Stimulated activated CD4-positive, alpha-beta T cell treated with anti-CD3 and anti-CD28 coated beads, Interleukin-4, amount 100 ng/mL, for 4 hours (primary cell): ENCODE data around the gene CTRB1.
"Not testable (repeated sequence)": the region's sequence is repeated elsewhere in the genome, so short reads cannot be mapped to it uniquely, and the experiment has no call there.

ENCODE experiments used
- DNase-seq, 2 experiments: peaks; one replicate each; pipeline ENCODE4 v3.0.0-alpha.2; 2020

CTRB1 gene

DNA sequence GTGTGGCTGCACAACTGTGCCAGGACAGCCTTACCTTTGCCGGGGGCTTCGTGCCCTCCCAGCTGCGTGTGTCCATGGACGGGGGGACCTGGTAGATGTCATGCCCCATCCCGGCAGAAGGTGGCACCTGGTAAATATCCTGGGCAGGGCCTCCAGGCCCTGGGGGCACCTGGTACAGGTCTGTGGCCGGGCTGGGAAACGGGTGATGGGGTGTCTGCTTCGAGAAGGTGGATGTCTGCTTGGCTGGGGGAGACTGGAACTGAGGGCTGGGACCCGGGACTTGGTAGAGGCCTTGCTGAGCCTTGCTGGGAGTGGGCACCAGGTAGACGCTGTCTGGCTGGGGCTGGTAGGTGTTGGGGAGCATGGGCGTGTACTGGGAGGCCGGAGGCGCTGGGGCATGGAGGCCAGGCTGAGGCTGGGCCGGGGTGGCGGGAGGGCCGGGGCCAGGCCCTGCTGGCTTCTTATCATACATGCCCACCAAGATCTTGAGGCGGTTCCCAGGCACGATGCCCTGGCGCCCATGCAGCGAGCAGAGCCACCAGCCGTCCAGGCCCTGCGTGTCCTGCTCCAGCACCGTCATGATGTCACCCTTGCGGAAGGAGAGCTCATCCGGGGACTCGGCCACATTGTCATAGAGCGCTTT lies 23.8 kb downstream of the CTRB1 start:
- DNase-seq = not testable (repeated sequence)

DNA sequence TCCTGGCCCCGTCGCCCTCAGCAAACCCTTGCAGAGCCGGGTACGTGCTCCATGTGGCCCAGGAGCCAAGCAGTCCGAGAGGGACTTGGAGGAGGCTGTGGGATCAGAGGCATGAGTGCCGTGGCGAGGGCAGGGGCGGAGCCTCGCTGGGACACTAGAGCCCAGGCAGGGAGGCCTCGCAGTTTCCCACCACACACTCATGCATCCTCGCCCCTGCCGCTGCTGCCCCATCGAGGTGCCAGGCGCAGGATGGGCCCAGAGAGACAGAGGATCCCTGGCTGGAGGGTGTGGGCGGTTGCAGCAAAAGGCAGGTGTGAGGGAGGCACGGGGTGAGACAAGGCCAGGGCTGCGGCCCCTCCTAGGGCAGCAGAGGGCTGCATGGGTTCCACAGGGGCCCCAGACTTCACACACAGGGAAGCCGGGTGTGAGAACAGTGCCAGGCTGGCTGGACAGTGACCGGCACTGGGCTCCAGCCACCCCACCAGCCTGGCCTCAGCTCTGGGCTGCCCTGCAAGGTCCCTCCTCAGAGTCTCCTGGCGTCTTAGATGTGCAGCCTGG lies 25.0 kb downstream of the CTRB1 start:
- no peak for DNase-seq

DNA sequence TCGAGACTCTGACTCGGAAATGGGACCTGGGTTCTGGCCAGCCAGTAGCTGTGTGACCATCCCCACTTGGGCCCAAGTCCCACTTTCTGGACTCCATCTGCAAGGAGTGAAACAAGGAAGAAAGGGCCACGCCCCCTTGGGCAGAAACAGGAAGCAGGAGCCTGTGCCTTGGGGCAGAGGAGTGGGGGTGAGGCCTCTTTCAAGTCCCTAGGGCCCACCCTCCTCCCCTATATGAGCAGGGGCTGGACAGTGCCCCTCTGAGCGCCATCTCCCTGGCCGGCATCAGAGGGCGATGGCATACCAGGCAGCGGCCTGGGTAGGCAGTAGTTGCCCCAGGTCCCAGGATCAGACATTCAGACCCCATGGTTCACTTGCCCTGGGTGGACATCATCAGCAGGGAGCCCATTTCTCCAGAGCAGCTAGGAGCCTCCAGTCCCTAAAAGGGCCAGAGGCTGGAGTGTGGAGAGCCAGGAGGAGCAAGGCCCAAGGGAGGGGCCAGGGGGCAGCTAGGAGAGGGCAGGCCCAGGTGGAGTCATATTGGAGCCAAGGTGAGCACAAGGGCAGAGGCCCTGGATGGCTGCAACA lies 25.5 kb downstream of the CTRB1 start:
- DNase-seq = no peak

DNA sequence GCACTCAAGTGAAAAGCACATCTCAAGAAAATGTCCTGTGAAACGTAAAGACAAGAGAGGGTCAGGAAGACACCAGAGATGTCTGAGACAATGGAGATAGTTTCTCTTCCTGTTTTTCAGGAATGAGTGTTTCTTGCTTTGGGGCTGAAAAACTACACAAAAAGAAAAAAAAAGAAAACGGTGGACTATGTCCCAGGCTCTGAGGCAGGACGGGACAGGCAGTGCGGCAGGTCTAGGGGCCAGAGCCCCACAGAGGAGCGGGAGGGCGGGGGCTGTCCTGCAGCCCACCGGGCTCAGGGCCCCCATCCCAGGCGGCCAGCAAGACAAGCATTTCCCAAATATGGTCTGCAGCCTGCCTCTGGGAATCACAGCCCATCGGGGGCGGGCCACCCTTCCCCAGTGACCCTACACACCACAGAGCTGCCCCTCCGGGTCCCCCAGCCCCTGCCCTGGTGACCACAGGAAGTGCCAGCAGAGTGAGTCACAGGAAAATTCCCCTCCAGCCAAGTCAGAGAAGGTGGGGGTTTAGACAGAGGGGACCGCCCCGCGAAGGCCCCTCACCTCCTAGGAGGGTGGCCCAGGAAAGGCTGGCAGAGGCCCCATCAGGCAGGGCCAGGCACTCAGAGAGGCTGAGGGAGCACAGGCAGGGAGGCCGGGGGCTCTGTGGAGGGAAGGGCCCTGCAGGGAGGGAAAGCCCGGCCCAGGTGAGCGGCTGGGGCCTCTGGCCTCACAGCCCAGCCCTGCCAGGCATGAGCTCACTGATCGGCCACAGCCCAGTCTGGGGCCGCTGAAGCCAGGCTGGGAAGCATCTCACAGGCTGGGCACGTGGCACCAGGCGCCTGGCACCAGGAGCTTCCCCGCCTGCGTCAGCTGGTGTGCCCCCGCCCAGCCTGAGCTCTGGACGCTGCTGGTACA lies 26.3 kb downstream of the CTRB1 start:
- no peak for DNase-seq

DNA sequence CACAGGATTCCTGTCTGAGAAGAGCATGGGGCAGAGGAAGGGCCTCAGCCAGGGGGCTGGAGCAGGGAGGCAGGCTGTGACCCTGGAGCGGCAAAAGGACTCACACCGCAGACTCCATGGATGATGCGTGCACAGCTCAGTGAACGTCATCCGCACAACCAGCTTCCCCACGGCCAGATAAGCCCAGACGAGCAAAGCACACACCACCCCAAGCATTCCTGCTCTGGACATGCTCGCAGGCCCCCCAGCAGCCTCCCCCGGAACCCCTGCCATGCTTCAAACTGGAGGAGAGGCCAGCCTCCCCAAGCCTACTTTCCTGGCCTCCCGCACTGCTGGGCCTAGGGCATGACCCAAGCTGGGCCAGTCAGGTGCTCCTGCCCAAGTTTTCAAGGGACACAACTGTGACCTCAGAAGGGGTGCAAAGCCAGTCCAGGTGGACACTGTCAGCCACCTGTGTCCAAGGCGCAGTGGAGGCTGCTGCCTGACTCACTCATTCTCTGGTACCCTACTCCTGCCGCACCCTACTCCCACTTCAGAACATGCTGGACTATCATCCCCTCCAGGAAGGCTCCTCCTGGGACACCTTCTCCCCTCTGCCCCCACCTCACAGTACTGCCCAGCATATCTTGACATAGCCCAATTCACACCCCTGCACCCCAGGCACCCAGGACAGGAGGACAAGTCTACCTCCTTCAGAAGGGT lies 27.9 kb downstream of the CTRB1 start:
- DNase-seq = no peak

DNA sequence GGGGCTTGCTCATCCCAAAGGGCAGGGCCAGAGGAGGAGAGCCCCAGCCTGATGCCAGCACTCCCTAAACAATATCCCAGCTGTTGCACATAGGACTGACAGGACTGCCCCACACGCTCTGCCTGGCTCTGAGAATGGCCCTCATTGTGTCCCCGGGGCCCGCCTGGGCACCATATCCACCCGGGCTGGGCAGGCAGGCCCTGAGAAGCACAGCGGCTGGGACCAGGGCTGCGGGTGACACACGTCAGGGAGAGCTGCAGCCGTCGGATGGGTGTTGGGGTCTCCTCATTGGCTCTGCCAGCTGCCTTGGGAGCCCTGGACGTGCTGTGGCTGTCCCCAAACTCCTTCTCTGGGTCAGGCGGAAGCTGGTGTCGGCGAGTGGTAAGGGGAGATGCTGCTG lies 28.5 kb downstream of the CTRB1 start:
- DNase-seq = no peak

DNA sequence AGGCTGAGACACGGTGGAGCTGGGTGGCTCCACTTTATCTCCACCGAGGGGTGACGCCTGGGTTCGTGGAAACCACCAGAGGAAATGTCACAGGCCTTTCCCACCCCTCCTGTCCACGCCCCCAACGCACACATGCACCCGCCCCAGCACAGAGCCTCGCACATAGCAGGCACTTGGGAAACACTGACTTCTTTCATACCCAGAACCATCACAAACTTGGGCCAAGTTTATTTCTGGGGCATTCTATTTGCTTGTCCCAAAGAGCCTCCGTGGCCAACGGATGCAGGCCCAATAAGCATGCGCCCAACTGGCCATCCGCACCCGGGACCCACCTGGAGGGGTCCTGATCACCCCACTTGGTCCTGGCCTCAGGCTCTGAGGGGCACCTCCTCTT lies 29.4 kb downstream of the CTRB1 start:
- DNase-seq = no peak

DNA sequence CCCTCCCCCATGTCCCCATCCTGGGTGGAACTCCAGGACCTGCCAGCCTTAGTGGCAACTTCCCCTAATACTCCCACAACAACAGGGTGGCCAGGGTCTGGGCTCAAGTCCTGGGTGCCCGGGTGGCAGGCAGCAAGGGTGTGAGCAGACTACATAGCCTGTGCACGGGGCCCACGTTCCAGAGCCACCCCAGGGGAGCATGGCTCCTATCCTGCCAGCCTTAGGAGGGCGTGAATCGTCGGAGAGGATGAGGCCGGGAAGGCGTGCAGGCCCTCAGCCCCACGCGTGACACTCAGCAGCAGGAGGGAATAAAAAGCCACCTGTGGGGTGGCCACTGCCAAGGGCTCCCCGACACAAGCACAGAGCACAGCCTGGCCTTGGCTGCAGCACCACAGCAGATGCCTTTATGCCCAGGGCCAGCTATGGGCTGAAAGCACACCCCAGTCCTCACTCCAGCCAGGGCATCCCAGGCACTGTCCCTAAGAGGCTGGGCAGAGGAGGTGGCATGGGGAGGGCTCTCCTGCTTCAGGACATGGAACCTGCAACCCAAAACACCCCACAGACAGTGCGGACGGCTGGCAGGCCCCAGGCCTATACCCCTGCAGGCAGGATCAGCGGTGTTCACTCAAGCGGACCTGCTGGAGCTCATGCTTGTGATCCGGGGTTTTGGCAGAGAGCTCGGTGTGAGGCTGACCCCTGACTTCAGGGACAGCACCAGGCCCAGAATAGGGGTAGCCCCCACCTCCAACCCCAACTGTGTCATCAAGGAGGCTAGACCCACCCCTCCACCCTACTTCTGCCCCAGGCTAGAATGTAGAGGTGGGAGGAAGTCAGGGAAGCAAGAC lies 30.0 kb downstream of the CTRB1 start:
- no peak for DNase-seq

DNA sequence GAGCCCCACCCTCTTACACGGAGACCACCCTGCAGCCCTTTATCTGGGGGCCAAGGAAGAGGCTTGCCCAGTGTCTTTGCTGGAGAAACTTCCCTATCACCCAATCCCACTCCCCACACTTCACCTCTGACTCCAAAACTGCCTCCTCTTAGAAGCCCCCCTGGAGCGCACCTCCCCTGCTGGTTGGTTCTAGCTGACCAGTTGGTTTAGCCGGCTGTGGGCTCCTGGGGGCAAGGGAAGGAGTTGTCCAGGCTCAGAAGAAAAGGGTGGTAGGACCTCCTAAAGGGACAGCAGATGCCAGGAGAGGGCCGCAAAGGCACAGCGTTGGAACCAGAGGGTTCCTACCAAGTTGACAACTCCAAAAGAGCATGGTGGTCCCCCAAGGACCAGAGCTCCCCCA lies 30.7 kb downstream of the CTRB1 start:
- DNase-seq = no peak

DNA sequence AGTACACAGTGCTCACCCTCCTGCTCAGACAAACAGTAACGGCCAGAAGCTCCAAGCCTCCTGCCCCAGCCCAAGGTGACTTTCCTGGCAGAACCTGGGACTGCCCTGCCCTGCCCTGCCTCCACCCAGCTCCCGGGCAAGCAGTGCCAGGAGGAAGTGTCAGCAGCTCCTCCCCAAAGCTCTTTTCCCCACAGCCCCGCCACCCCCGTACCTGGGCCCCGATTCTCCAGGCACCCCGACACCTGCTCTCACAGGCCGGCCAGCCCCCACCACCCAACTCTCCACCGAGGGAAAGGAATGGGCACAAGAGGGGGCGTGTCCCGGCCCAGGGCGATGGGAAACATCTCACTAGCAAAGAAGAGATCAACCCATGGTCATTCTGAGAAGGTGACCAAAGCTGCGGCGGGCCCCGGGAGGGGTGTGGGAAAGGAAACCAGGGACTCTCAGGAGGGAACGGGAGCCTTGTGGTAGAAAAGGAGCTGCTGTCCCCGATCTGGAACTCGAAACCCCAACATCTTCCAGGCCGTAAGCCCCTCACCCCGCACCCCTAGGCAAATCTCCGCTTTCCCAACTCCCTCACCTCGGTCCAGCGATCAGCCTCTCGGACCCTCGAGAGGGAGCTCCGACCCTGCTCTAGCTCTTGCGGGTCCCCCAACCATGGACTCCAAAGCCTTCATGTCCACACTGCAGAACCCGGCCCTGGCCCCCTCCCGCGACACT lies 31.5 kb downstream of the CTRB1 start:
- DNase-seq = no peak

DNA sequence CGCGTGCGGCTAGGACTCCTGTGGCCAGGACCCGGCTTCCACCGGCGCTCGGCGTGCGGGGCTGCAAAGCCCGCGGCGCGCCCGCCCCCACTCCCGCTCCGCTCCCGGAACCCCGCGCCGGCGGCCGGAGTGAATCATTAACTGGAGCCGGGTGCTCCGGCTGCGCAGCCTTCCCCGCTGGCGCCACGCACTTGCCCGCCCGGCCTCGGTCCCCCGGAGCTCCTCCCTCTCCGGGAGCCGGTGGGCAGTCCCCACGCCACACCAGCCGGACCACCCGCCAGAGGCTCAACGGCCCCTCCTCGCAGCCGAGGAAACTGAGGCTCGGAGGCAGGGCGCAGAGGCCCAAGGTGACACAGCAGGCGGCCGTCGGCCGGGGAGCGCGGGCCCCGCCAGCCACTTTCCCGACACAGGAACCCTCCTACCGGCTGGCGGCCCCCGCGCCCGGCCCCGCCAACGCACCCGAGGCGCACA lies 32.1 kb downstream of the CTRB1 start:
- DNase-seq = peak in 1 of 2 experiments; percentile 20

DNA sequence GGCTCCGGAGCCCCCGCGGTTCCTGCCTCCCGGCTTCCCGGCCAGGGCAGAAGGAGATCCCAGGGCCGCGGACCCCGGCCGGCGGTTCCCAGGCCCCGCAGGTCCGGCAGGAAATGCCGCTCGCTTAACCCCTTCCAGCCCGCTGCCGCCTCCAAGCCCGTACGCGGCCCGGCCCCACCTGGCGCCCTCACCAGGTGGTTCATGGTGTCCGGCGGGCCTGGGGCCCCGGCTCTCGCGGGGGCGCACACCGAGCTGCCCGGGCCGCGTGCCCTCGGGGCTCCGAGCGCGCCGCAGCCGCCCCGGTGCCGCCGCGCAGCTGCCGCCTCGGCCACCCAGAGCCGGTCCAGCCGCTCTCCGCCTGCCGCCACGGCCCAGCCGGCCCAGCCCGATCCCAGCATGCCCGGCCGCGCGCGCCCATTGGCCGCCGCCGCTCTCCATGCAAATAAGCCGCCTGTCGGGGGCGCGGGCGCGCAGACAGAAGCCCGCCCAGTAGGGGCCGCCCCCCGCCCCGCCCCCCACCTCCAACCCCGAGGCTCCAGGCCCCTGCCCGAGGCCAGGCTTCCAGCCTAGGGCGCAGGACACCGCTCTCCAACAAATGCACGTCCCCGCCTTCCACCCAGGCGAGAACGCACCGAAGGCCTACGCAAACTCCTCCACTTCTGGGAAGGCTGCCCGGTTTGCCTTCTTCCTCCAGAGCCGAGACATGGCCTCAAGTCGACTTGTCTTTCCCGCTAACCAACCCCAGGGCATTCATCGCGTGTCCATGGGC lies 32.7 kb downstream of the CTRB1 start, which contains the start of gene BCAR1:
TSS of gene BCAR1 (minus strand) at position 345 of the 769 bp plus-strand sequence. CDS start at position 203, 142 bp downstream.
- DNase-seq = peak in 1 of 2 experiments; percentile 40

DNA sequence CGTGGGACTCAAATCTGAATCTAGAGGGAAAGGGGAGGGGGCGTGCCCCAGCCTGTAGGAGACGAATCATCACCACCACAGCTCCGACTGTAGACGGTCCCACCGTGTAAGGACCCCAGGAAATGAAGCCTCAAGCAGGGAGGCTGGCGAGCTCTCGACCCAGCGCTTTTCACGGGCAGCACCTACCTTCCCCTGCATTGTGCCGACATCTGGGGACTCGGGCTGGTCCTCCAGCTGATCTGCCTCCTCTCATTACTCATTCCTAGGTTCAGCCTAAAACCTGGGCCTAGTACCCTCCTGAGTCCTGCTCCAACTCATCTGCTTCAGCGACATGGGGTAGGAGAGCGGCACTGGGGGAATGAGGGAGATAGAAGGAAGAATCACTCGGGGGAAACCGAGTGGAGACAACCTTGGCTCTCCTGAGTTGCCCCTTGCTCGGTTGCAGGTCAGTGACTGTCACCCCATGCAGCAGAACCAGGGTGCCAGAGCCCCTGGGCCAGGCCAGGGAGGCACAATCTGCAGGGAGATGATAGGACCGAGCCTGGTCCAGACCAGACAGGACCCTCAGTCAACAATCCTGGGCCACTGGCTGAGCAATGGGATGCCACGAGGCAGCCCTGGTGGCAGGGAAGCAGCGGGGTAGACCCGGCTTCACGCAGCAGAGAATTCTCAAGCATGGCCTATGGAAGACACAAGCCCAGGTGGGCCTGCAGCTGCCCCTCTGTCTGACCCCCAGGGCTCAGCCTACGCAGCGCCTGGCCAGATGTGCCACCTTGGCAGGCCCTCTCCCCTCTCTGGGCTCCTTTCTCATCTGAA lies 33.5 kb downstream of the CTRB1 start:
- DNase-seq = no peak

DNA sequence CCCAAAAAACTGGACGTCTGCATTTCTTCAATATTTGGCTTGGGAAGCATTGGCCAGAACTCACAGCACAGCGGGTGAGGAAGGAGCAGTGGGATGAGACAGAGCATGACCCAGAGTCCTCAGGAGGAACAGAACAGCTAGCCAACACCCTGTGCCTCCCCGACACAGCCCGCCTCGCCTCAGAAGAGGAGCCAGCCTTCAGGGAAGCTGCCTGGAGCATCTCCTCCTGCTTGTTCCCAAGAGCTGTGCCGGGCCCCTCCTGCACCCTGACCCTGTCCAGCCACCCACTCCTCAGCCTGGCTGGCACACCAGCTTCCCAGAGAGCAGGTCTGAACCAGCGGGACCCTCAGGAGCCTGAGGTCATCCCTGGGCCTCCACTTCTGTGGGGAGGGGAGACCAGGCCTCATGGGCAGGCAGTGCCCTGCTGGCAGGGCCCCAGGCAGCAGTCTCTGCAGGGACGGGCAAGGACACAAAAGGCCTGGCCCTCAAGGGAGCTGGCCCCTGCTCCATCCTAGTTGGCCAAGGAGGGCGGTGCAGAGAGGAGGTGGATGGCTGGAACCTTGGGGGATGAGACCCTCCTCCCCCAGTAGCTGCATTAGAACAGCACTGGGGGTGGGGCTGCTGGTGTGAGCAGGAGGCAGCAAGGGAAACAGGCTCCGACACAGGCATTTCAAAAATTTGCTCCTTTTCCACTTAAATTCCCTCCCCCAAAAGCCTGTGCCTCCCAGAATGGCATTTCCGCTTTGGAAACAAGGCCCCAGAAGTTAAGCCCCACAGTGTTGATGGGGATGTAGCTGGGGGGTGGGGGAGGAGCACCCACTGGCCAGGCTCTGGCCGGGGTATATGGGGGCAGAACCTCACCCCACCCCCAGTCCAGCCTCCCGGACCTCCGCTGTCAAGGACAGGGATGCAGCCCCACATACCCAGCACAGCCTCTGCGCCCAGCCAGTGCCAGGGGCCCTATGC lies 34.4 kb downstream of the CTRB1 start:
- no peak for DNase-seq

DNA sequence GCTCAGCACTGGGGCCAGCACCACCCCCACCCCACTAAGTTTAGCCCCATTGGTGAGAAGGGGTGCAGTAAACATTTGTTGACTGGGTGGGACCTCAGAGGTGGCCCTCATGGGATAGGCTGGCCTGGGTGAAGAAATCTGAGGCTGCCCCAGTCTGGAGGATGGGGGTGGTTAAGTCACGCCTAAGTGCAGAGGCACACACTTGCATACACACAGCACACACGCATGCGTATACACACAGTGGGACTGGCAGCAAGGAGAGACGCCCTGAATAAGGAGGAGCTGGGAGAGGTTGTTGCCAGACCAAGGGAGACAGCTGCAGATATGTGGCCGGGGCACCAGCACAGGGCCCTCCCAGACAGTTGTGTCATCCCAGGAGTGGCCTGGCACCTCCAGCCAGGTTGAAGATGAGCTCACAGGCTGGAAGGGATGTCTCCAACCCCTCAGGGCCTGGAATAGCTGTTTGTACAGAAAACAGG lies 35.6 kb downstream of the CTRB1 start:
- DNase-seq = no peak

DNA sequence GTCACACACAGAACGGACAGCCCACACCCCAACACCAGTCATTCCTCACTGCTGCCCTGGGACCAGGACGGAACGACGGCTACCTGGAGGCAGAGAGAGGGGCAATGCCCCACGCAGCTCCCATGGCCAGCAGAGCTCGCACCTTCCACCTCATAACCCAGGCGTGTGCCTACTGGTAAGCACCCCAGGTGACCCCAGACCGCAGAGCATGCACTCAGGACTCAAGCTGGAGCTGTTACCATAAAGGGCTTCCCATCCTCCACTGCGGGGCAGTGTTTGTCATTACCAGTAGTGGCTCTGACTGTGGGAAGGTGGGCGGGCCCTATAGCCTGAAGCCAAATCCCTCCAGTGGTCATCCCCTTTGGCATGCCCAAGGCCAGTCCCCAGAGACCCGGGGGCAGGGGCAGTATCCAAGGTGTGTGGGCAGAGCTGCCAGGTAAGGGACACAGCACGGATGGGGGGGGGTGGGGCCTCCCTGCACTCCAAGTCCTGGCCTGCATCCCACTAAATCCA lies 37.3 kb downstream of the CTRB1 start:
- no peak for DNase-seq

DNA sequence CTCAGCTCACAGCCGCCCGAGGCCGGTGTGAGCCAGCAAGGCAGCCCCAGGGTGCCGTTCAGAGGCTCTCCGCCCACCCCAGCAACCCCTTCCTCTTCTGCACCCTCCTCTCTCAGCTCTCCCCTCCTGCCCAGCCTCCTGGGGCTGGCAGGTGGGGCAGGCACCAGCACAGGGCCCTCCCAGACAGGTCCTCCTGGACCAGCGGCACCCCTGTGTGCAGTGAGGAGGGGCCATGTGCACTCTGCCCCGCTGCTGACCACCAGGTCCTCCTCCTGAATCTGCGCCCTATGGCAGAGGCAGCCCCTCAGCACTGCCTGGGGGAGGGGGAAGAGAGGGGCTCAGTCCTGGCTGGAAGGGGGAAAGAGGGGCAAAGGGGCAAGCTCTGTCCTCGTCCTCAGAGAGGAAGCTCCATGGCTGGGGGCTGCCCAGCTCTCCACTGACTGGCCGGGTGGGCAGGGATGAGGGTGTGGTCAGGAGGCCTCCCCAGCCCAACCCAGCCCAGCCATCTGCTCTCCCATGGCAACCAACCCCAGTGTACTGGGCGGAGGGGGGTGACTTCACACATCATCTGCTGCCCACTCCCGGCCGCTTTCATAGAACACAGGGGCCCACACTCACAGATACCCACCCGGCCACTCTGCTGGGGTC lies 38.0 kb downstream of the CTRB1 start:
- DNase-seq = no peak
